Spleen (tissue), 7 donors: ENCODE results near the gene DPM1.

Experiments used
- CTCF ChIP-seq, 11 experiments: fragments of 200-600 bp in 7 of 11; fragments of 450-650 bp in 4 of 11; sonication (generic) in 4 of 11; IDR thresholded peaks in 8 of 11; conservative IDR thresholded peaks in 3 of 11; 1 replicate in 7 of 11; 2 replicates in 4 of 11; pipeline versions ENCODE4 v1.4.0 to v1.8.0; 2016 to 2021; ENCODE audit warnings: antibody characterized with exemption in 11 of 11, inconsistent platforms in 4 of 11, mild to moderate bottlenecking in 1 of 11
- POLR2A ChIP-seq, 3 donors: fragments of 450-650 bp; IDR thresholded peaks; one replicate each; pipeline ENCODE4 v1.5.1; 2017; ENCODE audit warnings: antibody characterized with exemption in 3 of 3, mild to moderate bottlenecking in 1 of 3
- POLR2AphosphoS5 ChIP-seq, 3 donors: sonication (generic); formaldehyde crosslinking; IDR thresholded peaks; one replicate each; pipeline ENCODE4 v1.5.1; 2017; ENCODE audit warnings: antibody characterized with exemption in 3 of 3
- donor health status: DM: no; HTN: no; CAD: no; lungs with moderate emphysema.
- donor health status: DM: no; HTN: no; CAD: no.
- donor health status: DM: no; HTN: no; CAD: no.

GRCh38 chr20:50957276-50957675 lies 1.1 kb downstream of the DPM1 start:
- TF ChIP-seq CTCF (IDR thresholded peaks at IDR 0.05 in 8 of 11, conservative IDR thresholded peaks at IDR 0.05 in 3 of 11) (no peak), POLR2A (IDR thresholded peaks at IDR 0.05) (no peak), POLR2AphosphoS5 (IDR thresholded peaks at IDR 0.05) (no peak)
